Smooth muscle cell (in vitro differentiated cells): ENCODE measurements around the gene DBNL. TPM values are rescaled to one million over a fixed set of nuclear protein-coding genes. Genes with fewer than 3 reads are reported as not detected.

Source experiments
- DNase-seq: peaks from one replicate; lab custom pipeline; 2025; ENCODE audit not compliant: unreplicated experiment; lab: John Stamatoyannopoulos, UW
- H2AFZ ChIP-seq: fragments of 200-600 bp; sonication (generic); 2 replicates; pipeline ENCODE4 v1.6.0; 2016; ENCODE audit warnings: antibody characterized with exemption, low read depth, mild to moderate bottlenecking
- H3F3A ChIP-seq: fragments of 200-600 bp; sonication (generic); 2 replicates; pipeline ENCODE4 v1.6.0; 2017; ENCODE audit warnings: antibody characterized with exemption, low read depth
- H3K27ac ChIP-seq: fragments of 200-600 bp; sonication (generic); 2 replicates; pipeline ENCODE4 v1.5.1; 2016; ENCODE audit warnings: low read depth, mild to moderate bottlenecking
- H3K27me3 ChIP-seq: fragments of 200-600 bp; sonication (generic); 2 replicates; pipeline ENCODE4 v1.6.1; 2016; ENCODE audit warnings: low read depth, mild to moderate bottlenecking
- H3K36me3 ChIP-seq: fragments of 200-600 bp; sonication (generic); 2 replicates; pipeline ENCODE4 v1.5.1; 2016; ENCODE audit warnings: low read depth
- H3K4me1 ChIP-seq: fragments of 200-600 bp; sonication (generic); 2 replicates; pipeline ENCODE4 v1.5.1; 2016; ENCODE audit warnings: low read depth
- H3K4me2 ChIP-seq: fragments of 200-600 bp; sonication (generic); 2 replicates; pipeline ENCODE4 v1.6.0; 2016; ENCODE audit warnings: mild to moderate bottlenecking
- H3K4me3 ChIP-seq: fragments of 200-600 bp; sonication (generic); 2 replicates; pipeline ENCODE4 v1.5.1; 2016; ENCODE audit warnings: mild to moderate bottlenecking
- H3K79me2 ChIP-seq: fragments of 200-600 bp; sonication (generic); 2 replicates; pipeline ENCODE4 v1.6.0; 2016; ENCODE audit warnings: low read depth, mild to moderate bottlenecking
- H3K9ac ChIP-seq: fragments of 200-600 bp; sonication (generic); 2 replicates; pipeline ENCODE4 v1.6.0; 2016; ENCODE audit warnings: low read depth
- H3K9me3 ChIP-seq: fragments of 200-600 bp; sonication (generic); replicated peaks from 2 replicates; pipeline ENCODE4 v1.5.1; 2016; ENCODE audit warnings: low read depth
- H4K20me1 ChIP-seq: fragments of 200-600 bp; sonication (generic); 2 replicates; pipeline ENCODE4 v1.6.0; 2016; ENCODE audit warnings: low read depth
- WGBS: methylation state at CpG from one replicate; pipeline ENCODE4 v1.1.7; 2016; ENCODE audit warnings: low lambda C conversion rate; 5-methylcytosine and 5-hydroxymethylcytosine counted together
- polyA plus RNA-seq: library from polyadenylated mRNA; unstranded; fragments of >200 nt; fragmentation: Nextera tagmentation; extraction: Ambion mirVana; gene quantifications from 2 replicates; pipeline ENCODE4 v1.2.1, GENCODE V29; 2016
- total RNA-seq: library from RNA; depleted of rRNA; stranded (reverse); fragments of >200 nt; gene quantifications from 2 replicates; pipeline ENCODE4 v1.2.3, GENCODE V29; 2014
- TF ChIP-seq, protein P1 (sequence below): fragments of 200-600 bp; sonication (generic); IDR thresholded peaks from 2 replicates; pipeline ENCODE4 v1.5.1; 2017; ENCODE audit warnings: borderline replicate concordance, mild to moderate bottlenecking, antibody characterized with exemption; ENCODE audit not compliant: insufficient read depth, poor library complexity, severe bottlenecking

DBNL gene
- total and polyA plus RNA-seq, 2 experiments from 2014 or later: 55.1 to 98.4 TPM

- no peaks in the 10 kb centered on the region for H3K79me2 ChIP-seq
Measured at GRCh38 chr7:44066494-44067063, 22.1 kb downstream of the DBNL start.

GRCh38 chr7:44067064-44067951 lies 22.8 kb downstream of the DBNL start:
- no peak overlapping the region for H3K9ac ChIP-seq
- H4K20me1 ChIP-seq: no peaks in the 10 kb centered on the region
- no peak overlapping the region for H2AFZ ChIP-seq
- no peaks in the 10 kb centered on the region for H3K36me3 ChIP-seq
- TF ChIP-seq, protein P1, sequence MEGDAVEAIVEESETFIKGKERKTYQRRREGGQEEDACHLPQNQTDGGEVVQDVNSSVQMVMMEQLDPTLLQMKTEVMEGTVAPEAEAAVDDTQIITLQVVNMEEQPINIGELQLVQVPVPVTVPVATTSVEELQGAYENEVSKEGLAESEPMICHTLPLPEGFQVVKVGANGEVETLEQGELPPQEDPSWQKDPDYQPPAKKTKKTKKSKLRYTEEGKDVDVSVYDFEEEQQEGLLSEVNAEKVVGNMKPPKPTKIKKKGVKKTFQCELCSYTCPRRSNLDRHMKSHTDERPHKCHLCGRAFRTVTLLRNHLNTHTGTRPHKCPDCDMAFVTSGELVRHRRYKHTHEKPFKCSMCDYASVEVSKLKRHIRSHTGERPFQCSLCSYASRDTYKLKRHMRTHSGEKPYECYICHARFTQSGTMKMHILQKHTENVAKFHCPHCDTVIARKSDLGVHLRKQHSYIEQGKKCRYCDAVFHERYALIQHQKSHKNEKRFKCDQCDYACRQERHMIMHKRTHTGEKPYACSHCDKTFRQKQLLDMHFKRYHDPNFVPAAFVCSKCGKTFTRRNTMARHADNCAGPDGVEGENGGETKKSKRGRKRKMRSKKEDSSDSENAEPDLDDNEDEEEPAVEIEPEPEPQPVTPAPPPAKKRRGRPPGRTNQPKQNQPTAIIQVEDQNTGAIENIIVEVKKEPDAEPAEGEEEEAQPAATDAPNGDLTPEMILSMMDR: no peak
- H3K4me3 ChIP-seq: no peak overlapping the region
- peaks cover 6% of the 10 kb centered on the region for H3K4me1 ChIP-seq
- H3K27ac ChIP-seq: no peak overlapping the region
- no peaks in the 10 kb centered on the region for H3K79me2 ChIP-seq
- WGBS: 96% methylated on average over 11 of the region's 11 CpGs
- DNase-seq: no peak
- no peaks in the 10 kb centered on the region for H3K27me3 ChIP-seq
- H3F3A ChIP-seq: no peaks in the 10 kb centered on the region
- H3K9me3 ChIP-seq: no peaks in the 10 kb centered on the region
- H3K4me2 ChIP-seq: no peak overlapping the region

More at GRCh38 chr7:44066494-44067063, 22.1 kb downstream of the DBNL start:
- no peak overlapping the region for H3K9ac ChIP-seq
- H3K36me3 ChIP-seq: no peaks in the 10 kb centered on the region
- WGBS: 90% methylated on average over 7 of the region's 7 CpGs
- H3F3A ChIP-seq: no peaks in the 10 kb centered on the region
- H2AFZ ChIP-seq: no peak overlapping the region
- TF ChIP-seq, protein P1: no peak
- no peaks in the 10 kb centered on the region for H3K9me3 ChIP-seq
- H3K27me3 ChIP-seq: no peaks in the 10 kb centered on the region
- H3K27ac ChIP-seq: no peak overlapping the region
- H4K20me1 ChIP-seq: no peaks in the 10 kb centered on the region
- DNase-seq: no peak
- no peak overlapping the region for H3K4me3 ChIP-seq
- H3K4me1 ChIP-seq: peaks cover 6% of the 10 kb centered on the region
- H3K4me2 ChIP-seq: no peak overlapping the region

GRCh38 chr7:44068054-44068453 lies 23.6 kb downstream of the DBNL start:
- no peaks in the 10 kb centered on the region for H3F3A ChIP-seq
- no peaks in the 10 kb centered on the region for H3K9me3 ChIP-seq
- H3K9ac ChIP-seq: no peak overlapping the region
- no peak for DNase-seq
- peaks cover 6% of the 10 kb centered on the region for H3K4me1 ChIP-seq
- no peak overlapping the region for H3K27ac ChIP-seq
- 89% methylated on average over 7 of the region's 7 CpGs for WGBS
- no peaks in the 10 kb centered on the region for H3K27me3 ChIP-seq
- no peaks in the 10 kb centered on the region for H4K20me1 ChIP-seq
- TF ChIP-seq, protein P1: no peak
- no peak overlapping the region for H2AFZ ChIP-seq
- no peaks in the 10 kb centered on the region for H3K36me3 ChIP-seq
- H3K4me3 ChIP-seq: no peak overlapping the region
- H3K4me2 ChIP-seq: no peak overlapping the region
- H3K79me2 ChIP-seq: no peaks in the 10 kb centered on the region
